HUES6 (cell line): ENCODE results near the gene SHROOM4.

Source experiments
- H3K27ac ChIP-seq: 2 replicates; pipeline ENCODE4 v1.7.0; 2013; ENCODE audit warnings: low read depth, mild to moderate bottlenecking, low read length, inconsistent platforms
- H3K27me3 ChIP-seq: 2 replicates; pipeline ENCODE4 v1.6.1; 2013; ENCODE audit warnings: low read length; ENCODE audit not compliant: control insufficient read depth, insufficient read depth
- H3K36me3 ChIP-seq: 2 replicates; pipeline ENCODE4 v1.6.1; 2013; ENCODE audit warnings: low read length; ENCODE audit not compliant: control insufficient read depth, insufficient read depth
- H3K4me1 ChIP-seq: 2 replicates; pipeline ENCODE4 v1.6.1; 2013; ENCODE audit warnings: low read length; ENCODE audit not compliant: control insufficient read depth, insufficient read depth
- H3K4me3 ChIP-seq: 2 replicates; pipeline ENCODE4 v1.5.1; 2013; ENCODE audit warnings: low read depth, low read length
- H3K9ac ChIP-seq: one replicate; pipeline ENCODE4 v1.6.1; 2013; ENCODE audit warnings: mild to moderate bottlenecking, low read length
- H3K9me3 ChIP-seq: 2 replicates; pipeline ENCODE4 v1.6.1; 2013; ENCODE audit warnings: low read depth, low read length; ENCODE audit not compliant: control insufficient read depth, insufficient read depth

Gene SHROOM4

GRCh38 chrX:50778272-50778671 lies 35.7 kb downstream of the SHROOM4 start:
- no peak overlapping the region for H3K4me3 ChIP-seq
- no peaks in the 10 kb centered on the region for H3K27me3 ChIP-seq
- H3K27ac ChIP-seq = no peak overlapping the region
- H3K36me3 ChIP-seq = no peaks in the 10 kb centered on the region
- peaks cover 18% of the 10 kb centered on the region for H3K4me1 ChIP-seq
- no peak overlapping the region for H3K9ac ChIP-seq
- H3K9me3 ChIP-seq = peaks cover 2% of the 10 kb centered on the region; the same call in 1 of the 2 replicates

GRCh38 chrX:50776248-50776647 lies 37.7 kb downstream of the SHROOM4 start:
- no peaks in the 10 kb centered on the region for H3K27me3 ChIP-seq
- no peak overlapping the region for H3K27ac ChIP-seq
- peaks cover 18% of the 10 kb centered on the region for H3K4me1 ChIP-seq
- no peak overlapping the region for H3K4me3 ChIP-seq
- no peak overlapping the region for H3K9ac ChIP-seq
- H3K36me3 ChIP-seq = no peaks in the 10 kb centered on the region
- H3K9me3 ChIP-seq = peaks cover 2% of the 10 kb centered on the region; the same call in 1 of the 2 replicates

DNA sequence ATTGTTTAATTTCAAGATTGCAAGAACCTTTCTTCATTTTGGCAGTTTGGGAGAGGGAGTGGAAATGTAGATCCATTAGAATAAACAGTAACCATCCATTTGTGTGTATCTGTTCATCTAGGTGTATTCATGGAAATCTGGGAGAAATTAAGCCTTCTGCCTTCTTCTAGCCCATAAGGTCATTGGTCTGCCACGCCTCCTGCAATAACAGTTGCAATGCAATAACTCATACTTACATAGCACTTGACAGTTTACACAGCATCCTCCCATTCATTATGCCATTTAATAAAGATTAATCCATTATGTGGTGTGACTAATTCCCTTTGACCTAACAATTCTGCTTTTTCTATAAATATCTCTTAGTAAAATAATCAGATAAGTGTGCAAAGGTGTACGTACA lies 42.6 kb downstream of the SHROOM4 start:
- Histone ChIP-seq H3K27me3 (no peaks in the 10 kb centered on the region), H3K4me1 (peaks cover 29% of the 10 kb centered on the region), H3K4me3 (no peak overlapping the region), H3K27ac (no peak overlapping the region), H3K9ac (no peak overlapping the region), H3K36me3 (no peaks in the 10 kb centered on the region), H3K9me3 (no peaks in the 10 kb centered on the region)

GRCh38 chrX:50770702-50771101 lies 43.3 kb downstream of the SHROOM4 start:
- H3K36me3 ChIP-seq = no peaks in the 10 kb centered on the region
- H3K27me3 ChIP-seq = no peaks in the 10 kb centered on the region

DNA sequence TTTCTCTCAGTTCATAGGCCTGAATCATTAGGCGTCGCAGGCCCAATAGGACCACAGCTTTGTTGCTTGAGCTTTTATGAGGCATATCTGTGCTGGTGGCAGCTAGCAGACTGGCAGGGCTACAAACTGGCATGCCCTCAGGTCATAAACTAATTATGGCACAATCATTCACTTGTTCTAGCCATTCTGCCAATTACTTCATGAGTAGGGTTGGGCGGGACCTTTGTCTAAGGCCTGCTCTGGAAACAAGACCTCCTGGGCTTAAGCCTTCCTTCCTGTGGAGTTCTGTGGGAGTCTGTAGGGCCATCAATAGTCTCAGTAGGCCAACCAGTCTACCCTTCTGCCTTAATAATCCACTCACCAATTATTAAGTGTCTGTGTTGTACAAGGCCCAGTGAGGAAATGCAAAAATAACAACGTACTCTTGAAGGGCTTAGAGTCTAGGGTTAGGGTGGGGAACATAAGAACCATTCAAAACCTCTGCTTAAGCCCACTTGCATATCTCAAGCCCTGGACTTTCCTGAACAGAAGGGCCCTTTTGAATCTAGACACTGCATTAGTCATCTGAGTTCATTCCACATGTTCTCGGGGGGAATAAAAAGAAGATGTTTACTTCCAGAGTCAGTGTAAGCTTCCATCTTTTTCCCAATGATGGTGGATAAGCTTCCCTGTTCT lies 44.5 kb downstream of the SHROOM4 start:
- Histone ChIP-seq H3K27ac (no peak overlapping the region), H3K9ac (no peak overlapping the region), H3K4me3 (no peak overlapping the region), H3K9me3 (no peaks in the 10 kb centered on the region), H3K27me3 (no peaks in the 10 kb centered on the region), H3K4me1 (peaks cover 18% of the 10 kb centered on the region; the same call in 1 of the 2 replicates), H3K36me3 (no peaks in the 10 kb centered on the region)

More at GRCh38 chrX:50770702-50771101, 43.3 kb downstream of the SHROOM4 start:
- H3K9me3 ChIP-seq = no peaks in the 10 kb centered on the region
- H3K27ac ChIP-seq = no peak overlapping the region
- H3K9ac ChIP-seq = no peak overlapping the region
- no peak overlapping the region for H3K4me3 ChIP-seq
- peaks cover 26% of the 10 kb centered on the region for H3K4me1 ChIP-seq

DNA sequence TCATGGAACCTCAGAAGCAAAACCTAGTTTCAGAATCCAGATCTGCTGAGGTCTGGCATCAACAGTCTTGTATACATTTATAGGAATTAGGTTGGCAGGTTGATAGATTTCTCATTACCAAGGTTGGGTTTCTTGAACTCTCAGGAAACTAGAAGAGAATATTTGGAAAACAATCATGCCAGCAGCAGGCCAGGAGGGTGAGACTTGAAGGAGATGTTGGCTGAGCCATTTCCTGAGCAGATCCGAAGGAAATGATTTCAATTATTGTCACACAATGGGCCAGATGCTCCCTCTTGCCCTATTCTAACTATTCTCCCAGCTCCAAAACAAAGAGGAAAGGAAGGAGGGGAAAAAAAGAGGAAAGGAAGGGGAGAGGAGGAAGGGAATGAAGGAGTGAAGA lies 45.2 kb downstream of the SHROOM4 start:
- Histone ChIP-seq H3K4me1 (peaks cover 18% of the 10 kb centered on the region; the same call in 1 of the 2 replicates), H3K27me3 (no peaks in the 10 kb centered on the region), H3K36me3 (no peaks in the 10 kb centered on the region), H3K27ac (no peak overlapping the region), H3K9me3 (no peaks in the 10 kb centered on the region), H3K9ac (no peak overlapping the region), H3K4me3 (no peak overlapping the region)

DNA sequence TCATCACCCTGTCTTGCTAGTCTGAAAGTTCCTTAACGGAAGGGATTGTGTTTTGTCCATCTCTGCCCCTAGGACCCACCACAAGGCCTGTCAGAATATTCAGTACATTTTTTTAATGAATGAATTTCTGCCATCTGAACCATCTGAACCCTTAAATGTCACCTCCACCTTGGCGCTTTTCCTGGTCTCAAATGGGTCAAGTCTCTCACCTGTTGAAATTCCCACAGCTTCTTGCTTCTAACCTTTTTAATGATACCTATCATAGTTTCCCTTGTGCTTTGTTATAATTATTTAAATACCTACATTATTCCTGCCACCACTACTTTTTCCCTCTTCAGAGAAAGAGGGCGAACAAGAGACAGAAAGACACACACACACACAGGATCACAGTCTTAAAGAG lies 48.0 kb downstream of the SHROOM4 start:
- no peaks in the 10 kb centered on the region for H3K27me3 ChIP-seq
- H3K27ac ChIP-seq = no peak overlapping the region
- no peak overlapping the region for H3K4me3 ChIP-seq
- H3K36me3 ChIP-seq = no peaks in the 10 kb centered on the region
- no peak overlapping the region for H3K9ac ChIP-seq
- H3K9me3 ChIP-seq = no peaks in the 10 kb centered on the region
- peaks cover 17% of the 10 kb centered on the region; the same call in 1 of the 2 replicates for H3K4me1 ChIP-seq

DNA sequence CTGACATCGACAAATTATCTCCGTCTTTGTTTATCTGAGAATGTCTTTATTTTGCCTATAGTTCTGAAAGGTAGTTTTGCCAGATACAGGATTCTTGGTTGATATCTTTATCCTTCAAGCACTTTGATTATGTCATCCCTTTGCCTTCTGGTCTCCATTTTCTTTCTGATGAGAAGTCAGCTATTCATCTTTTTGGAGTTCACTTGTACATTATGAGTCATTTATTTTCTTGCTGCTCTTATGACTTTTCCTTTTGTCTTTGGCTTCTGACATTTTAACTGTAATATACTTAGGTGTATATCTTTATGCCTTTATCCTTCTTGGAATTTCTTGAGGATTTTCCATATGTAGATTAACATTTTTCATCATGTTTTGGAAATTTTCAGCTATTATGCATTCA lies 51.4 kb downstream of the SHROOM4 start:
- H3K9ac ChIP-seq = no peak overlapping the region
- no peak overlapping the region for H3K4me3 ChIP-seq
- H3K36me3 ChIP-seq = no peaks in the 10 kb centered on the region
- no peak overlapping the region for H3K27ac ChIP-seq
- H3K4me1 ChIP-seq = no peaks in the 10 kb centered on the region
- no peaks in the 10 kb centered on the region for H3K9me3 ChIP-seq
- H3K27me3 ChIP-seq = no peaks in the 10 kb centered on the region

DNA sequence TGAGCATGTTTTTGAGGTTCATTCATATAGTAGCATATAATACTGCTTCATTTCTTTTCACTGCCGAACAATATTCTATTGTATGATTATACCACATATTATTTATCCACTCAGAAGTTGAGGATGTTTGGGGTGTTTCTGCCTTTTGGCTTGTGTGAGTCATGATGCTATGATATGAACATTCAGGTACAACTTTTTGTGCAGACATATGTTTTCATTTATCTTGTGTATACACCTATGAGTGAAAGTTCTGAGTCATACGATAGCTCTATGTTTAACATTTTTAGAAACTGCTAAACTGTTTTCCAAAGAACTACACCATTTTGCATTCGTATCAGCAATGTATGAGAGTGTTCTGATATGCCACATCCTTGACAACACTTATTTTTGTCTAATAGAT lies 57.7 kb downstream of the SHROOM4 start:
- Histone ChIP-seq H3K36me3 (no peaks in the 10 kb centered on the region), H3K4me1 (no peaks in the 10 kb centered on the region), H3K4me3 (no peak overlapping the region), H3K9me3 (no peaks in the 10 kb centered on the region), H3K27ac (no peak overlapping the region), H3K27me3 (no peaks in the 10 kb centered on the region), H3K9ac (no peak overlapping the region)

DNA sequence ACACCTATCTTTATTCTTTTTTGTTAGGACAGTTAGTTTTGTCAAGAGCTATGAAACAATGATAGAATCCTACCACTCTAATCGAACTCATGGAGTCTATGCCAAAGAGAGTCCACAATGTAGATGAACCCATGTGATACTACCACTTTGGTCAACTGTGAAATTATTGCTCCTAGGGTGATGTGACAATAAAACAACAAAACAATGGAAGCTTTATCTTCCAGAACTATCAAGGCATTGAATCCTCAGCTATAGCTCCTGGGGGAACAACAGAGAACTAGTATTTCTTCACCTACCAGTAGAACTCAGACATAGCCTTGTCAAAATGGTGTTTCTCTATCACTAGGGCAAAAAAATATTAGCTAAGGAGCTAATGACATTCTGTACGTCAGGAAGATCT lies 62.9 kb downstream of the SHROOM4 start:
- Histone ChIP-seq H3K4me3 (no peak overlapping the region), H3K27me3 (no peaks in the 10 kb centered on the region), H3K27ac (no peak overlapping the region), H3K9me3 (no peaks in the 10 kb centered on the region), H3K9ac (no peak overlapping the region), H3K36me3 (no peaks in the 10 kb centered on the region), H3K4me1 (no peaks in the 10 kb centered on the region; the same call in 1 of the 2 replicates)

- Histone ChIP-seq H3K9ac (no peak overlapping the region), H3K4me1 (no peaks in the 10 kb centered on the region; the same call in 1 of the 2 replicates), H3K4me3 (no peak overlapping the region), H3K9me3 (0 out of 2 replicates have a peak, but pooled peaks cover 2% of the 10 kb centered on the region), H3K36me3 (no peaks in the 10 kb centered on the region), H3K27ac (no peak overlapping the region), H3K27me3 (no peaks in the 10 kb centered on the region)
Observed at GRCh38 chrX:50747471-50747900, 66.5 kb downstream of the SHROOM4 start.
